GM18505 (cell line): ENCODE results near the gene NECTIN2.
"Not testable (repeated sequence)": the region's sequence is repeated elsewhere in the genome, so short reads cannot be mapped to it uniquely, and the experiment has no call there.

Experiments
- ATAC-seq: cut with Tn5 transposase; IDR thresholded peaks from one replicate; pipeline ENCODE4 v1.9.1; 2021; ENCODE audit not compliant: unreplicated experiment
- POLR2A ChIP-seq: IDR thresholded peaks from 4 replicates; pipeline ENCODE4 v1.6.1; 2011; ENCODE audit warnings: borderline replicate concordance; ENCODE audit not compliant: insufficient read depth, insufficient read length; ENCODE audit errors: extremely low read depth

NECTIN2 gene

DNA sequence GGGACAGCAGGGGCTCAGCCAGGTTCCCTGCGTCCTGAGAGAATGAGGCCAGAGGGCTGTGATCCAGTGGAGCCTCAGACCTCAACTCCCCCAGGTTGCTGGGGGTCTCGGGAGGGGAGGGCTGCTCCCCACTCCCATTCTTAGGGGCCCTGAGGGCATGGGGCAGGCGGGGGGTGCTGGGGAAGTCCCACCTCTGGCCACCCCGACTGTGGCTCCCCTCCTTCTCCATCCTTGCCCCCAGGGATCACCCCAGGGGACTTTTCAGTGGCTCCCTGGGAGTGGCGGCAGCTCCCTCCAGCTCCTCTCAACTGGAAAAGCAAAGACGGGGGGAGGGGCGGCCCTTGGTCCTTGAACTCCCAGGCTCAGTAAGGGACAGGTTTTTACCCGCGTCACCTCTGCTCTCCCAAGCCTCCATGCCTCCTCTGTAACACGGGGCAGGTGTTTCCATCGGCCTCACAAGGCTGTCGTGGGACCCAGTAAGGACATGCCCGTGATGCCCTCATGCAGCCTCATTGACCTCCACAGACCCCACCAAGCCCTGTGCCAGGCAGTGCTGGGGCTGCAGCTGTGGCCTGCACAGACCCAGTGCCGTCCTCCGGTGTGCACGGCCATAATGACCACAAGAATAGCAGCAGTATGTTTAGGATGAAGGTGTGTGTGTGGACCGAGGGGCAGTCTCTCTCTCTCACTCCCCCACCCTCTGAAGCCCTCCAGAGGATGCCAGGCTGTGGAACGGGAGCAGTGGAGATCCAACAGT, 33.4 kb downstream of the NECTIN2 start:
- no peak for ATAC-seq
- TF ChIP-seq POLR2A: no peak

DNA sequence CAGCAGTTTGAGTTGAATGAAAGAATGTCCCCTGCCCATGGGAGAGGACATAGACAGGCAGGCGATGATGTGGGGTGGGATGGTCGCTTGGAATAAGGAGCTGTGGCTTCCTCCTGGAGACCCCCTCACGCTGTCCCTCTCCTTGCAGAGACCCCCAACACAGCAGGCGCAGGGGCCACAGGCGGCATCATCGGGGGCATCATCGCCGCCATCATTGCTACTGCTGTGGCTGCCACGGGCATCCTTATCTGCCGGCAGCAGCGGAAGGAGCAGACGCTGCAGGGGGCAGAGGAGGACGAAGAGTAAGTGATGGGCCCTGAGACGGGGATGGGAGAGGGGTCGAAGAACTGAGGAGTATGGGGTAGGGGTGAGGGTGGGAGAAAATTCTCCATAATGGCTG, 36.0 kb downstream of the NECTIN2 start:
- TF ChIP-seq POLR2A: no peak
- no peak for ATAC-seq

GRCh38 chr19:44882619-44883397, 36.7 kb downstream of the NECTIN2 start:
- ATAC-seq: not testable (repeated sequence)

DNA sequence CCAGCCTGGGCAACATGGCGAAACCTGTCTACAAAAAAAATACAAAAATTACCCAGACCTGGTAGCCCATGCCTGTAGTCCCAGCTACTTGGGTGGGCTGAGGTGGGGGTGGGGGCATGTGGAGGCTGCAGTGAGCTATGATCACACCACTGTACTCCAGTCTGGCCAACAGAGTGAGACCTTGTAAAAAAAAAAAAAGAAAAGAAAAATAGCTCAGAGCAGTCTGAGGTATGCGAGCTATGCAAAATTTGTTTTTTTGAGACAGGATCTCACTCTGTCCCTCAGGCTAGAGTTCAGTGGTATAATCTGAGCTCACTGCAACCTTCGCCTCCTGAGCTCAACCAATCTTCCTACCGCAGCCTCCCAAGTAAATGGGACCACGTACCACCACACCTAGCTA, 37.8 kb downstream of the NECTIN2 start:
- no peak for ATAC-seq
- TF ChIP-seq POLR2A: no peak

DNA sequence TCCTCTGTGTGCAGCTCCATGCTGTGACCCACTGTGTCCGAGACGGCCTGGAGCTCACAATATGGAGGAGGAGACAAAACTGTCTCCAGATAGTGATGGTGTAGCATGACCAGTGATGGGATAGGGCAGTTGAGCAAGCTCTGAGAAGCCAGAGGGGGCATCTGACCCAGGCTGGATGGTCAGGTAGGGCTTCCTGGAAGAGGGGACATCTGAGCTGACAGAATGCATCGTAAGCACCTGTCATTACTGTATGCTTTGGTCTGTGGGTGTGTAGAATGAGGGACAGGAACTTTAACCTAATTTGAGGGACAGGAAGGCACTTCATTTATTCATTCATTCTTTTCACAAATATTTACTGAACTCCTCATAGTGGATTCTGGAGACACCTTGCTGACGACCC, 38.5 kb downstream of the NECTIN2 start:
- ATAC-seq: no peak
- TF ChIP-seq POLR2A: no peak

DNA sequence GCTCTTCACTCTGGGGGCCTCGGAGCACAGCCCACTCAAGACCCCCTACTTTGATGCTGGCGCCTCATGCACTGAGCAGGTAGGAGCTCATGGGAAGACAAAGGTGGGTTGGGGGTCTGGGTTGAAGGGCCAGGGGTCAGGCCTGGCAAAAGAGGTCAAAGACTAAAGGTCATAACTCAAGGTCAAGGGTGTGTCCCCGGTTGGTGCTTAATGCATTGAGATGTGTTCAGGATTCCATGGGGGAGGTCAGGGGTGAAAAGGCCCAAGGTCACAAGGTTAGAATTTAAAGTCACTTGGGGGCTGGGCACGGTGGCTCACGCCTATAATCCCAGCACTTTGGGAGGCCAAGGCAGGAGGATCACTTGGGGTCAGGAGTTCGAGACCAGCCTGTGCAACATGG, 40.0 kb downstream of the NECTIN2 start:
- TF ChIP-seq POLR2A: no peak
- no peak for ATAC-seq

DNA sequence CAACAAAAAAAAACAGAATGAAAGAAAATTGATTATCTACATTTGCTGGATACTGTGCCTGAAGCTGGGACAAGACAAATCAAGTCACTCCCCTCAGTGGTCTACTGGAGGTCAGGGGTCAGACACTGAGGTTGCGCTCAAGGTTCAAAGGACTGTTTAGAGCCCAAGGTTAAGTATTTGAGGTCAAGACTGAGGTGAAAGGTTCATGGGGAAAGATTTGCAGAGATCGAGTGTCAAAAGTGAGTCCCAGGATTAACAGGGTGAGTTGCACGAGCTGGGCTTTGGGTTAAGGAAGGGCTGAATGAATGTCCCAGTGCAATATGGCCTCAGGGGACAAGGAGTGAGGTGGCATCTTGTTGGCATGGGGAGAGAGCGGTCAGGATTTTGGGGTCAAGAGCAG, 41.6 kb downstream of the NECTIN2 start:
- TF ChIP-seq POLR2A: no peak
- no peak for ATAC-seq

GRCh38 chr19:44888335-44888734, 42.2 kb downstream of the NECTIN2 start:
- not testable (repeated sequence) for ATAC-seq

- no peak for ATAC-seq
- TF ChIP-seq POLR2A: no peak
Measured at GRCh38 chr19:44889830-44890365, 43.8 kb downstream of the NECTIN2 start.

- peak; percentile 71 for TF ChIP-seq POLR2A
- peak; percentile 75 for ATAC-seq
Measured at GRCh38 chr19:44890366-44891015, 44.4 kb downstream of the NECTIN2 start.

GRCh38 chr19:44891016-44891882, 45.2 kb downstream of the NECTIN2 start, which contains the start of gene TOMM40:
Gene TOMM40 (plus strand): TSS chr19:44891254. CDS start chr19:44891416, 162 bp downstream.
- TF ChIP-seq POLR2A: peak; percentile 69
- ATAC-seq: peak; percentile 2

DNA sequence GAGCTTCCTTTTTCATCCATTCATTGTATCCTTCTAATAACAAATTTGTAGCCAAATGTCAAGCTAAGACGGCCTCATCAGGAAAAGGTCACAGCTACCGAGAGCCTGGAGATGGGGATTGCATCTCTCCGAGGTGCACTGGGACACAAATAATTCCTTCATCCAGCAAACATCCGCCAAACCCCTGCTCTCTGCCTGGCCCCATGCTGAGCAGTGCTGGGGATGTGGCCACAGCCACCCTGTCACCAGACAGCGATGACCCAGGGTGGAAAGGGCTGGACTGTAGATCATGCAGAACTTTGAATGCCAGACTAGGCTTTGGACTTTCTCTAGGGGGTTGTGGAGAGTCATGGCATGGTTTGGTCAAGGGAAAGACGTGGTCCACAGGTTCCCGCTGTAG, 46.8 kb downstream of the NECTIN2 start:
- TF ChIP-seq POLR2A: no peak
- ATAC-seq: no peak
